Stimulated activated CD4-positive, alpha-beta T cell treated with anti-CD3 and anti-CD28 coated beads, Interleukin-4, amount 100 ng/mL, for 24 hours (primary cell): ENCODE measurements around the gene RPL7A.
"Not testable (repeated sequence)": the region's sequence is repeated elsewhere in the genome, so short reads cannot be mapped to it uniquely, and the experiment has no call there.

Source experiments
- DNase-seq: peaks from one replicate; pipeline ENCODE4 v3.0.0-alpha.2; 2020

RPL7A gene

GRCh38 chr9:133347985-133348717 is at the start of gene RPL7A, which contains the start of gene MED22:
Gene RPL7A, plus strand, starts transcription at chr9:133348218. Its CDS starts 26 bp downstream, at chr9:133348244.
Gene MED22, minus strand, starts transcription at chr9:133348131. Its CDS starts 1,469 bp downstream, at chr9:133346662.
- peak; percentile 95 for DNase-seq

GRCh38 chr9:133299996-133300395 is 48.0 kb upstream of the RPL7A start:
- DNase-seq = not testable (repeated sequence)

- DNase-seq = no peak
Observed at GRCh38 chr9:133301253-133302230, 46.5 kb upstream of the RPL7A start.

- no peak for DNase-seq
Observed at GRCh38 chr9:133303266-133304157, 44.5 kb upstream of the RPL7A start.

- no peak for DNase-seq
Observed at GRCh38 chr9:133304158-133304470, 43.9 kb upstream of the RPL7A start.

GRCh38 chr9:133304477-133305377 is 43.3 kb upstream of the RPL7A start:
- DNase-seq = no peak

- no peak for DNase-seq
Observed at GRCh38 chr9:133305731-133306130, 42.3 kb upstream of the RPL7A start.

GRCh38 chr9:133306242-133307204 is 41.5 kb upstream of the RPL7A start:
- no peak for DNase-seq

- no peak for DNase-seq
Observed at GRCh38 chr9:133307301-133307700, 40.7 kb upstream of the RPL7A start.

GRCh38 chr9:133309608-133310007 is 38.4 kb upstream of the RPL7A start:
- DNase-seq = no peak

- no peak for DNase-seq
Observed at GRCh38 chr9:133315997-133316396, 32.0 kb upstream of the RPL7A start.

- DNase-seq = not testable (repeated sequence)
Observed at GRCh38 chr9:133317551-133317950, 30.5 kb upstream of the RPL7A start.

GRCh38 chr9:133320421-133320881 is 27.6 kb upstream of the RPL7A start:
- no peak for DNase-seq

- DNase-seq = no peak
Observed at GRCh38 chr9:133321411-133321935, 26.5 kb upstream of the RPL7A start.

GRCh38 chr9:133322701-133323100 is 25.3 kb upstream of the RPL7A start:
- no peak for DNase-seq

- DNase-seq = no peak
Observed at GRCh38 chr9:133323211-133323610, 24.8 kb upstream of the RPL7A start.

GRCh38 chr9:133323991-133324703 is 23.9 kb upstream of the RPL7A start:
- DNase-seq = no peak

- not testable (repeated sequence) for DNase-seq
Observed at GRCh38 chr9:133327021-133327420, 21.0 kb upstream of the RPL7A start.

- no peak for DNase-seq
Observed at GRCh38 chr9:133327834-133328484, 20.1 kb upstream of the RPL7A start.
